Adipose tissue (tissue), 3 donors: ENCODE measurements around the gene GPR139. TPM values are rescaled to one million over a fixed set of nuclear protein-coding genes. Genes with fewer than 3 reads are reported as not detected.

Experiments used
- H3K27ac ChIP-seq: one replicate; pipeline ENCODE4 v1.5.1; 2013; ENCODE audit warnings: low read depth, low read length
- WGBS, 3 donors: extraction: QIAGEN DNeasy Blood & Tissue Kit; methylation state at CpG; one replicate each; pipeline ENCODE4 v1.1.7; 2013; 5-methylcytosine and 5-hydroxymethylcytosine counted together
- polyA plus RNA-seq, 3 donors: library from polyadenylated mRNA; stranded (reverse); fragments of 200-250 nt; gene quantifications; one replicate each; pipeline ENCODE4 v1.2.3, GENCODE V29; 2013
- donor health status: healthy with polysubstance abuse.
- donor health status: Bipolar disorder and iron deficiency.
- donor health status: healthy.

Gene GPR139
- polyA plus RNA-seq = not detected

- no peak within 1 kb of the TSS for H3K27ac ChIP-seq
- 1 to 3% (median 2%) methylated on average over 59 to 76 of the region's 76 CpGs for WGBS, 3 donors
Measured at GRCh38 chr16:20073203-20074098, at the start of gene GPR139. Gene GPR139 (minus strand): TSS chr16:20073890. CDS start chr16:20073616, 274 bp downstream.

GRCh38 chr16:20122011-20122410, 48.3 kb upstream of the GPR139 start:
- 67 to 80% (median 76%) methylated on average over 8 of the region's 8 CpGs for WGBS, 3 donors
- no peak overlapping the region for H3K27ac ChIP-seq

- H3K27ac ChIP-seq = no peak overlapping the region
- WGBS, 3 donors = 72 to 83% (median 80%) methylated on average over 8 of the region's 8 CpGs
Measured at GRCh38 chr16:20114356-20114755, 40.7 kb upstream of the GPR139 start.

GRCh38 chr16:20111143-20111542, 37.5 kb upstream of the GPR139 start:
- 89 to 90% (median 89%) methylated on average over 3 of the region's 3 CpGs for WGBS, 3 donors
- H3K27ac ChIP-seq = no peak overlapping the region

GRCh38 chr16:20107083-20107482, 33.4 kb upstream of the GPR139 start:
- 63 to 75% (median 72%) methylated on average over 2 of the region's 2 CpGs for WGBS, 3 donors
- no peak overlapping the region for H3K27ac ChIP-seq

GRCh38 chr16:20104563-20105183, 31.0 kb upstream of the GPR139 start:
- 60 to 77% (median 67%) methylated on average over 4 of the region's 4 CpGs for WGBS, 3 donors
- H3K27ac ChIP-seq = no peak overlapping the region

- no peak overlapping the region for H3K27ac ChIP-seq
- whole genome bisulfite sequencing, 3 donors = 54 to 67% (median 58%) methylated on average over 1 of the region's 1 CpG
Measured at GRCh38 chr16:20102521-20102920, 28.8 kb upstream of the GPR139 start.

- H3K27ac ChIP-seq = no peak overlapping the region
- WGBS, 3 donors = 63 to 64% (median 64%) methylated on average over 2 of the region's 2 CpGs
Measured at GRCh38 chr16:20102021-20102420, 28.3 kb upstream of the GPR139 start.

- no peak overlapping the region for H3K27ac ChIP-seq
- 29 to 72% (median 71%) methylated on average over 4 of the region's 4 CpGs for WGBS, 3 donors
Measured at GRCh38 chr16:20099375-20099774, 25.7 kb upstream of the GPR139 start.

GRCh38 chr16:20094157-20094556, 20.5 kb upstream of the GPR139 start:
- H3K27ac ChIP-seq = no peak overlapping the region
- 49 to 55% (median 53%) methylated on average over 3 of the region's 3 CpGs for whole genome bisulfite sequencing, 3 donors

GRCh38 chr16:20089246-20089965, 15.7 kb upstream of the GPR139 start:
- no peak overlapping the region for H3K27ac ChIP-seq
- WGBS, 3 donors = 51 to 60% (median 53%) methylated on average over 3 of the region's 3 CpGs

GRCh38 chr16:20084624-20085226, 11.0 kb upstream of the GPR139 start:
- 54 to 72% (median 56%) methylated on average over 6 of the region's 6 CpGs for WGBS, 3 donors
- no peak overlapping the region for H3K27ac ChIP-seq

- 74 to 85% (median 82%) methylated on average over 4 of the region's 4 CpGs for WGBS, 3 donors
Measured at GRCh38 chr16:20079106-20079505, 5.4 kb upstream of the GPR139 start.

GRCh38 chr16:20075243-20075642, 1.6 kb upstream of the GPR139 start:
- no peak overlapping the region for H3K27ac ChIP-seq
- WGBS, 3 donors = 60 to 68% (median 65%) methylated on average over 4 of the region's 4 CpGs

More at GRCh38 chr16:20079106-20079505, 5.4 kb upstream of the GPR139 start:
- no peak overlapping the region for H3K27ac ChIP-seq

- WGBS, 3 donors = 8 to 14% (median 12%) methylated on average over 34 of the region's 34 CpGs
- H3K27ac ChIP-seq = no peak overlapping the region
Measured at GRCh38 chr16:20074099-20074991, 655 bp upstream of the GPR139 start.

GRCh38 chr16:20072874-20073202, 852 bp downstream of the GPR139 start:
- WGBS, 3 donors = 9 to 14% (median 12%) methylated on average over 8 to 11 of the region's 11 CpGs

GRCh38 chr16:20072146-20072873, 1.4 kb downstream of the GPR139 start:
- 36 to 47% (median 42%) methylated on average over 11 of the region's 11 CpGs for WGBS, 3 donors
- no peak overlapping the region for H3K27ac ChIP-seq

More at GRCh38 chr16:20072874-20073202, 852 bp downstream of the GPR139 start:
- no peak overlapping the region for H3K27ac ChIP-seq
